NCI-H446 (cell line): ENCODE results near the gene SGPP1.
"Not testable (repeated sequence)": the region's sequence is repeated elsewhere in the genome, so short reads cannot be mapped to it uniquely, and the experiment has no call there.

Source experiments
- DNase-seq, 2 experiments: peaks; one replicate each; lab custom pipeline; 2025; lab: John Stamatoyannopoulos, UW

The SGPP1 gene

GRCh38 chr14:63636094-63636635, 91.7 kb downstream of the SGPP1 start:
- not testable (repeated sequence) for DNase-seq
